Measurements from ENCODE around the gene TJP1.
"Not testable (repeated sequence)": the region's sequence is repeated elsewhere in the genome, so short reads cannot be mapped to it uniquely, and the experiment has no call there.

The TJP1 gene

DNA sequence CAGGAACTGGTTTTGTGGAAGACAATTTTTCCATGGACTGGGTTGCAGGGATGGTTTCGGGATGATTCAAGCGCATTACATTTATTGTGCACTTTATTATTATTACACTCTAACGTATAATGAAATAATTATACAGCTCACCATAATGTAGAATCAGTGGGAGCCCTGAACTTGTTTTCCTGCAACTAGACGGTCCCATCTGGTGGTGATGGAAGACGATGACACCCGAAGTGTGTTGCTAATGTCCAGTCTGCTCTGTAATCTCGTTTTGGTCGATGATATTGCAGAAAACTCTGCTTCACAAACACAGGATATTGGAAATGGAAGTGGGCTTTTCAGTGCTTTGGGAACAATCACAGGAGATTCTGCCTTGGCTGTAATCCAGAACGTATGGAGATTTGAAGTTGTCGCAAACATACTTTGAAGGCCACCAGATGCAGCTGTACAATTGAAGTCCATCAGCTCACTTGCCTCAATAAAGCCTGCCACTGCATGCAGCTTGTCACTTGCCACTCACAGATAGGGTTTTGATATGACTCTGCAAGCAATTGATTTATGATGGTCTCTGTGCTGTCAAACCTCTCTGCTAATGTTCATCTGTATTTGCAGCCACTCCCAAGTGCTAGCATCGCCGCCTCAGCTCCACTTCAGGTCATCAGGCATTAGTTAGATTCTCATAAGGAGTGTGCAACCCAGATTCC is 141.7 kb downstream of the TJP1 start:
- no peak for DNase-seq

DNA sequence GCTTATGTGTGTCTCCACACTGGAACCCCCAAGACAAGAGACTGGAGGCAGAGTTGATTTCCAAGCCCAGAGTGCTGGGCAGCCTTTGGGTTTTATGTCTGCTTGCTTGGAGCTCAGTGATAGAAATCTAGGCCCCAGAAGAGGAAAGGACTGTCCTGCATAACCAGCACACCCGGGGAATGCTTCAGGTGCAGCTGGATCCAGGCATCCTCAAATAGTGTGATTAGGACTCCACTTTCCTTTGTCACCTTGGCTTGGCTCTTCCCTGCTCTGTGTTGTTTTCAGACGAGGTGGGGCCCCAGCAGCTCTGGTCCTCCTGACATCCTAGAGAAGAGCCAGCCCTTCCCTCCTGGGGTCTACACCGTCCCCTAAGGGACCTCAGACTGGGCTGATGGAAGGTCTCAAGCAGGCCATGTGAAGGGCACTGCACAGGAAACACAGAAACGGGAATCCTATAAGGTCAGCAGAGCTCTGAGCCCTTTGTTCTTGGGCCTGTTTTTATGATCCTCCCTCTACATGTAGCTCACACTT is 143.7 kb downstream of the TJP1 start:
- DNase-seq = no peak

GRCh38 chr15:29677871-29678461 is 144.3 kb downstream of the TJP1 start:
- no peak for DNase-seq

GRCh38 chr15:29677455-29677854 is 144.8 kb downstream of the TJP1 start:
- no peak for DNase-seq

- no peak for DNase-seq
These were observed 145.3 kb downstream of the TJP1 start for GRCh38 chr15:29676961-29677402.

DNA sequence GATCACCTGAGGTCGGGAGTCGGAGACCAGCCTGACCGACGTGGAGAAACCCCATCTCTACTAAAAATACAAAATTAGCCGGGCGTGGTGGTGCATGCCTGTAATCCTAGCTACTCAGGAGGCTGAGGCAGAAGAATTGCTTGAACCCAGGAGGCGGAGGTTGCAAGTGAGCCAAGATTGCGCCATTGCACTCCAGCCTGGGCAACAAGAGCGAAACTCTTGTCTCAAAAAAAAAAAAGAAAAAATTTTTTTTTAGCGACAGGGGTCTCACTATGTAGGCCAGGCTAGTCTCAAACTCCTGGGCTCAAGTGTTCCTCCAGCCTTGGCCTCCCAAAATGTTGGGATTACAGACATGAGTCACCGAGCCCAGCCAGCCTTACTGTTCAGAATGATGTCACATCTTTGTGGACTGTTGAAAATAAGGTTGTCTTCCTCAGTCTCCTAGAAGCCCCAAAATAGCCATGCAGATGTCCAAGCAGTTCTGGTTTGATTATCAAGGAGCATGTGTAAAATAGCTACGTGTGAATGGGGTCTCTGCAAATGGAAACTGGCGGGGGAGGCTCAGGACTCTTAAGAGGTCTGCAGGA is 145.8 kb downstream of the TJP1 start:
- DNase-seq = not testable (repeated sequence)

GRCh38 chr15:29675791-29676301 is 146.4 kb downstream of the TJP1 start:
- DNase-seq = no peak

DNA sequence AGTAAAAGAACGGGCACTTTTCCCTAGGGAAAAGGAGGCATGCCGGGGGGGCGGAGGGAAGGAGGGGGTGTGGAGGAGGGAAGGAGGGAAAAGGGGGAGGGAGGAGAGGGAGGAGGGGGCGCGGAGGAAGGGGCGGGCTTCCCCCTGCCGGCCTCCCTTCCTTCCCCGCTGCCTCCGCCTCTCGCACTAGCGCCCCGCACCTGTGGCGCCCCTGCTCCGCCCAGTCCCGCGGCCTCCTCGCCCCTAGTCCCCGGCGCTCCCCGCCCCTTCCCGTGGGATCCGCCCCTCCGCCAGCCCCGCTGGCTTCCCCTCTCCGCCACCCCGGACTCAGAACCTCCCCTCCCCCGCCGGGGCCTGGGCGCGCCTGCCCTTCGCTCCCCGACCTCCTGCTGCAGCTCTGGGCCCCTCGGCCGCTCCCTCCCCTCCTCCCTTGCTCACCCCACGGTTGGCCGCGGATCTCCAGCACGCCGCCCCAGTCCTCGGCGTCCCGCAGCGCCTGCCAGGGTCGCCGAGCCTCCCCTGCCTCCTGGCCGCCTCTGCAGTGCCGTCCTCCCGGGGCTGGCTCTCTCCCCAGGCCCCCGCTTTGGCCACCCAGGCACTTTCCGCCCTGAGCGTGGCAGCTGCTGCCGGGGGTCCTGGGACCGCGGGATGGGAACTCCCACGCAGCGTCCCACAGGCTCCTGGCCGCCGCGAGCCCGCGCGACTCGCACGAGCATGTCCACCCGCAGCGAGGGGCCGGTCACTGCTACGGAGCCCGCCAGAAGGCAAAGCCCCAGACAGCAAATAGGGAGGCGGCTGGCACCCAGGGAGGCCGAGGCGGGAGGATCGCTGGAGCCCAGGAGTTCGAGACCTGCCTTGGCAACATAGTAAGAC is 147.4 kb downstream of the TJP1 start:
- no peak for DNase-seq

GRCh38 chr15:29672923-29673809 is 149.1 kb downstream of the TJP1 start:
- no peak for DNase-seq

DNA sequence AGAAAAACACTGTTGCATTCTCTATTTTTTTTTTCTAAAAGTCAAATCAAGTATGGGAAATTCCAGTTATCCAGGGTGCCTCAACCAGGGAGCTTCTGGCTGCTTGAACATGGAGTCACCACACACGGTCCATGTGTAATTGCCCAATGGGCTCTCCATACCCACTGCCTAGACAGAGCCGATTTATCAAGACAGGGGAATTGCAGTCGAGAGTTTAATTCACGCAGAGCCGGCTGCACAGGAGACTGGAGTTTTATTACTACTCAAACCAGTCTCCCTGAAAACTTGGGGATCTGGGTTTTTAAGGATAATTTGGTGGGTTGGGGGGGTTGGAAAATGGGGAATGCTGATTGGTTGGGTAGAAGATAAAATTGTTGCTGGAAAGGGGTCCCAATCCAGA is 149.8 kb downstream of the TJP1 start:
- no peak for DNase-seq

GRCh38 chr15:29672046-29672445 is 150.2 kb downstream of the TJP1 start:
- DNase-seq = not testable (repeated sequence)

DNA sequence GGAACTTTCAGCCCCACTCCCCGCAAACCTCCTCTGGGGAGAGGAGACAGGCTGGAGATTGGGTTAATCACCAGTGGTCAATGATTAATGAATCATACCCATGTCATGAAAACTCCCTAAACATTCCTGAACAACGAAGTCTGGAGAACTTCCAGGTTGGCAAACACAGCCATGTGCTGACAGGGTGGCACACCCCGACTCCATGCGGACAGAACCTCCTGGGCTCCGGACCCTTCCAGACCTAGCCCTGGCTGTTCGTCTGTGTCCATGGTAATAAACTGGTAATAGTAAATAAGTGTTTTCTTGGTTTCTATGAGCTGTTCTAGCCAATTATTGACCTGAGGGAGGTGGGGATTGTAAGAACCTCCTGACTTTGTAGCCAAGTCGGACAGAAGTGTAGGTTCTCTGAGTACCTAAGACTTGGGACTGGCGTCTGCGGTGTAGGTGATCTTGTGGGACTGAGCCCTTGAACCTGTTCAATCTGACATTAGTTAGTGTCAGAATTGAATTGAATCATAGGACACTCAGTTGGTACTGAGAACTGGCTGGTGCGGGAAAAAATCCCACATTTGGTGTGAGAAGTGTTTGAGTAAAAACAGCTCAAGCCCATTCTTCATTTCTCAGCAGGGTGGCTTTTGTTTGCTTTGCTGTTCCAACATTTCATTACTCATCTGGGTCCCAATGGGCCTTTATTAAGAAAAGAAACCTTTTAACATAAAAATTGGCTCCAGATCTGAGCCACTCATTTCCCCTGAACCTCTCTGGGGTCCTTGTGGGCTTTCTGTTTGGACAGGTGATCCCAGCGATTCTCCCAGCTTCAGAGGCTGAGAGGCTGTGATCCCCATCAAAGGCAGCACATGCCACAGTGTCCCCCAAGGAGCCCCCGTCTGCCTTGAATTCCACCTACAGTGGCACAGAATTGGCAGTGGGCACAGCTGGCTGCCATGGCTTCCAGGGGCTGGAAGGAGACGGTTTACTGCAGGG is 151.0 kb downstream of the TJP1 start:
- DNase-seq = no peak

DNA sequence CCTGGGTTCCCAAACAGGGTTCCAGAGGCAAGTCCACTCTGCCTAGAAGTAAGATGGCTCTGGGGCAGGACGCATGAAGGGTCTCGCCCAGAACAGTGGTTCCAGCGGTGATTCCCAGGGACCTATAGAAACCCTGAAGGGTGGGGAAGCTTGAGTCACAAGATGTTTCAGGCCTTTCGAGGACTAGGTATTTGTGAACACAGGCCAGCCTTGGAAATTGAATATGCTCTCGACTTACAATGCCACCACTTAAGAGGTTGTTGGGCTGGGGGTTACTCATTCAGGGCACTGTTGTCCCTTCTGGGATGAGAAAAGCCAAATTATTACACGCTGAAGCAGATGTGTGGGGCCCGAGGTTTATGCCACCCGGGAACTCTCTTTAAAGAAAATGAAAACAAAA is 152.0 kb downstream of the TJP1 start:
- DNase-seq = no peak

DNA sequence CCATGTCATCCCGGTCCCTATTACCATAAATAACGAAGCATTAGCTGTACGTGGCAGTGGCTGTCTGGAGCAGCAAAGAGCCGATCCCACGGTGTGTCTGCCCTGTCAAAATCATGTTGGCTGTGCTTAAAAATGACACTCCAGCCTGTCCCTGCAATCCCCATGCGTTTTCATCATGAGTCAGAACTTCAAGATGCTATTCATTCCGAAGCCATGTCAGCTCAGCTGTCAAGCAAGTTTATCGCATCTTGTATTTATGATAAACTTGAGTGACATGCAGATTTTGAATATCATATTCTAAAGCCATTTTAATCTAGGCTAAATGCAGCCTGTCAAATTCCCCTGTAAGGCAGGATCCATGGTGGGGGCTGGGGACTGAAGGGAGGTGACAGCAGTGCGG is 152.4 kb downstream of the TJP1 start:
- DNase-seq = no peak

- DNase-seq = no peak
These were observed 154.1 kb downstream of the TJP1 start for GRCh38 chr15:29668120-29668602.

GRCh38 chr15:29666241-29666640 is 156.0 kb downstream of the TJP1 start:
- DNase-seq = no peak

GRCh38 chr15:29665444-29666003 is 156.7 kb downstream of the TJP1 start:
- DNase-seq = no peak

DNA sequence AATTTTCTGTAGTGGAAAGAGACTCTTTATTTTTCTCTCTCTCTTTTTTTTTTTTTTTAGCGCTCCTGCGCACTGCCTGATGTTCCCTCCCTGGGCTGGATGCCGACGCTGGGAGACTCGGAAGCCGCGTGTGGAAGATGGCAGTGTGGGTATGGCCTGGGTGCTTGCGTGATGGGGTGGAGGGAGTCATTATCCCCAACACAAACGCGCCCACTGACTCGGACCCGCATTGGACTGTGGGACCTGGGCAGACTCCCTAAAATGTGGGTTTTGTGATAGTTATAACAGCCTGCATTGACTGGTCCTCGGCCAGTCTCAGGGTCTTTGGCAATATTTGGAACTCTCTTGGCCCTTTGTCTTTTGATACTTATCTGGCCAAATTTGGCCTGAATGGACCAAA is 157.9 kb downstream of the TJP1 start:
- DNase-seq = no peak

DNA sequence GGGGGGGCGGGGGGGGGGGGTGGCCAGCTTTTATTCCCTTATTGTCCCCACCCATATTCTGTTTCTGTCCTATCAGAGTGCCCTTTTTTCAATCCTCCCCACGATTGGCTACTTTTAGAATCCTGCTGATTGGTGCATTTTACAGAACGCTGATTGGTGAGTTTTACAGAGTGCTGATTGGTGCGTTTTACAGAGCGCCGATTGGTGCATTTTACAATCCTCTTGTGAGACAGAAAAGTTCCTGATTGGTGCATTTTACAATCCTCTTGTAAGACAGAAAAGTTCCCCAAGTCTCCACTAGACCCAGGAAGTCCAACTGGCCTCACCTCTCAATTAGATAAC is 164.8 kb downstream of the TJP1 start:
- DNase-seq = not testable (repeated sequence)

All from activated naive CD4-positive, alpha-beta T cell treated with Interleukin-2 at 50 U/mL for 16 hours (primary cell).